Measurements from ENCODE around the gene DPEP2.
"Not testable (repeated sequence)": the region's sequence is repeated elsewhere in the genome, so short reads cannot be mapped to it uniquely, and the experiment has no call there.

DPEP2 gene

GRCh38 chr16:67979955-67980678 is 19.2 kb downstream of the DPEP2 start, which contains the start of gene DPEP3:
Gene DPEP3 (minus strand): TSS chr16:67980499. CDS start chr16:67980380, 119 bp downstream.
- peaks cover 14% of the 10 kb centered on the region for H3K4me1 Mint-ChIP-seq
- peaks cover 3% of the 10 kb centered on the region for H3K9me3 Mint-ChIP-seq
- H3K36me3 Mint-ChIP-seq (ENCODE audit: low read depth) = no peaks in the 10 kb centered on the region
- H3K27ac Mint-ChIP-seq = no peak within 1 kb of the TSS
- no peak within 1 kb of the TSS for H3K4me3 Mint-ChIP-seq
- TF ChIP-seq CTCF (IDR thresholded peaks at IDR 0.05; ENCODE audit: unreplicated experiment in 3 of 3) = no peak
- peaks cover 15% of the 10 kb centered on the region for H3K27me3 Mint-ChIP-seq (ENCODE audit: low read depth)

- H3K36me3 Mint-ChIP-seq (ENCODE audit: low read depth) = no peaks in the 10 kb centered on the region
- no peaks in the 10 kb centered on the region for H3K9me3 Mint-ChIP-seq
- no peaks in the 10 kb centered on the region for H3K4me1 Mint-ChIP-seq
- H3K4me3 Mint-ChIP-seq = no peak overlapping the region
- H3K27ac Mint-ChIP-seq = no peak overlapping the region
- TF ChIP-seq CTCF (IDR thresholded peaks at IDR 0.05; ENCODE audit: unreplicated experiment in 3 of 3) = no peak
- peaks cover 19% of the 10 kb centered on the region for H3K27me3 Mint-ChIP-seq (ENCODE audit: low read depth)
Measured at GRCh38 chr16:67977469-67978227, 21.6 kb downstream of the DPEP2 start.

- no peaks in the 10 kb centered on the region for H3K4me1 Mint-ChIP-seq
- no peaks in the 10 kb centered on the region for H3K36me3 Mint-ChIP-seq (ENCODE audit: low read depth)
- H3K27me3 Mint-ChIP-seq (ENCODE audit: low read depth) = peaks cover 19% of the 10 kb centered on the region
- no peak overlapping the region for H3K27ac Mint-ChIP-seq
- H3K9me3 Mint-ChIP-seq = no peaks in the 10 kb centered on the region
- TF ChIP-seq CTCF (IDR thresholded peaks at IDR 0.05; ENCODE audit: unreplicated experiment in 3 of 3) = no peak
- H3K4me3 Mint-ChIP-seq = no peak overlapping the region
Measured at GRCh38 chr16:67977005-67977404, 22.3 kb downstream of the DPEP2 start.

- no peaks in the 10 kb centered on the region for H3K9me3 Mint-ChIP-seq
- H3K4me1 Mint-ChIP-seq = no peaks in the 10 kb centered on the region
- TF ChIP-seq CTCF (IDR thresholded peaks at IDR 0.05; ENCODE audit: unreplicated experiment in 3 of 3) = no peak
- H3K27me3 Mint-ChIP-seq (ENCODE audit: low read depth) = peaks cover 22% of the 10 kb centered on the region
- H3K36me3 Mint-ChIP-seq (ENCODE audit: low read depth) = no peaks in the 10 kb centered on the region
- H3K4me3 Mint-ChIP-seq = no peak overlapping the region
- H3K27ac Mint-ChIP-seq = no peak overlapping the region
Measured at GRCh38 chr16:67976205-67976604, 23.1 kb downstream of the DPEP2 start.

GRCh38 chr16:67975321-67976105 is 23.8 kb downstream of the DPEP2 start:
- Mint-ChIP-seq H3K36me3 (ENCODE audit: low read depth) (no peaks in the 10 kb centered on the region), H3K27ac (no peak overlapping the region)

GRCh38 chr16:67972285-67972684 is 27.0 kb downstream of the DPEP2 start:
- not testable (repeated sequence) for H3K9me3 Mint-ChIP-seq; H3K36me3 Mint-ChIP-seq (ENCODE audit: low read depth); H3K27ac Mint-ChIP-seq; H3K4me3 Mint-ChIP-seq; H3K4me1 Mint-ChIP-seq
- peaks cover 22% of the 10 kb centered on the region for H3K27me3 Mint-ChIP-seq (ENCODE audit: low read depth)

More at GRCh38 chr16:67975321-67976105, 23.8 kb downstream of the DPEP2 start:
- no peak overlapping the region for H3K4me3 Mint-ChIP-seq
- H3K9me3 Mint-ChIP-seq = no peaks in the 10 kb centered on the region
- TF ChIP-seq CTCF (IDR thresholded peaks at IDR 0.05; ENCODE audit: unreplicated experiment in 3 of 3) = no peak
- peaks cover 25% of the 10 kb centered on the region for H3K27me3 Mint-ChIP-seq (ENCODE audit: low read depth)
- no peaks in the 10 kb centered on the region for H3K4me1 Mint-ChIP-seq

Measured in nephron (organoid).